GM18870 (cell line): ENCODE measurements around the gene NME9.

Experiments used
- ATAC-seq: cut with Tn5 transposase; IDR thresholded peaks from one replicate; pipeline ENCODE4 v1.9.1; 2021; ENCODE audit warnings: moderate library complexity; ENCODE audit not compliant: unreplicated experiment

Gene NME9

GRCh38 chr3:138362538-138362937, 32.9 kb upstream of the NME9 start:
- ATAC-seq = no peak

- no peak for ATAC-seq
These were observed 31.9 kb upstream of the NME9 start for GRCh38 chr3:138361561-138361971.

GRCh38 chr3:138360869-138361525, 31.3 kb upstream of the NME9 start:
- no peak for ATAC-seq

GRCh38 chr3:138359919-138360868, 30.5 kb upstream of the NME9 start:
- ATAC-seq = no peak

- no peak for ATAC-seq
These were observed 29.7 kb upstream of the NME9 start for GRCh38 chr3:138359148-138359918.

GRCh38 chr3:138356730-138357405, 27.2 kb upstream of the NME9 start:
- ATAC-seq = no peak

- ATAC-seq = no peak
These were observed 25.4 kb upstream of the NME9 start for GRCh38 chr3:138355071-138355470.

- no peak for ATAC-seq
These were observed 24.7 kb upstream of the NME9 start for GRCh38 chr3:138354376-138354775.

GRCh38 chr3:138351916-138352550, 22.4 kb upstream of the NME9 start:
- ATAC-seq = no peak

GRCh38 chr3:138351151-138351550, 21.5 kb upstream of the NME9 start:
- ATAC-seq = no peak

GRCh38 chr3:138349926-138350665, 20.4 kb upstream of the NME9 start:
- ATAC-seq = no peak

GRCh38 chr3:138348754-138349739, 19.4 kb upstream of the NME9 start:
- no peak for ATAC-seq

- ATAC-seq = no peak
These were observed 18.5 kb upstream of the NME9 start, which contains the start of gene MRAS for GRCh38 chr3:138347960-138348753. Gene MRAS, plus strand, starts transcription at chr3:138348579. Its CDS starts 24,305 bp downstream, at chr3:138372884.

GRCh38 chr3:138344754-138345153, 15.1 kb upstream of the NME9 start:
- no peak for ATAC-seq

GRCh38 chr3:138340511-138340910, 10.9 kb upstream of the NME9 start:
- no peak for ATAC-seq

GRCh38 chr3:138338811-138339210, 9.2 kb upstream of the NME9 start:
- ATAC-seq = no peak

GRCh38 chr3:138338244-138338643, 8.6 kb upstream of the NME9 start:
- ATAC-seq = no peak
